ENCODE measurements around the gene UBE3C.

UBE3C gene

GRCh38 chr7:157291404-157292080, 152.8 kb downstream of the UBE3C start:
- no peak overlapping the region for H2AFZ ChIP-seq (ENCODE audit: low read depth, low read length)
- H3K4me3 ChIP-seq (ENCODE audit: insufficient read depth in 1 of 2, low read depth in 1 of 2, low read length in 2 of 2): no peak overlapping the region
- H2BK5ac ChIP-seq (ENCODE audit: low read depth, low read length, poor library complexity, severe bottlenecking): no peak overlapping the region
- H3K23ac ChIP-seq (ENCODE audit: low read length in 2 of 2): no peak overlapping the region
- H3K4me2 ChIP-seq (ENCODE audit: low read length, poor library complexity, severe bottlenecking): no peak overlapping the region
- 91% methylated on average over 29 of the region's 29 CpGs for WGBS
- H3K18ac ChIP-seq (ENCODE audit: low read depth in 1 of 2, low read length in 2 of 2): no peak overlapping the region
- no peak overlapping the region for H2BK120ac ChIP-seq (ENCODE audit: low read depth, low read length)
- DNase-seq: no peak
- H3K27ac ChIP-seq (ENCODE audit: low read length, poor library complexity, severe bottlenecking): no peak overlapping the region
- H3K27me3 ChIP-seq (ENCODE audit: control insufficient read depth in 1 of 2, insufficient read depth in 1 of 2, low read length in 2 of 2): peaks cover 0 to 18% of the 10 kb centered on the region in 2 experiments
- H3K79me1 ChIP-seq (replicated peaks; ENCODE audit: low read length, poor library complexity, severe bottlenecking): no peaks in the 10 kb centered on the region
- no peak overlapping the region for H3K9ac ChIP-seq (ENCODE audit: low read length)
- no peak overlapping the region for H4K91ac ChIP-seq (ENCODE audit: low read length)
- no peak overlapping the region for H2BK15ac ChIP-seq (ENCODE audit: low read depth, poor library complexity, severe bottlenecking)
- H2BK12ac ChIP-seq (ENCODE audit: low read length in 2 of 2): no peak overlapping the region
- H4K8ac ChIP-seq (ENCODE audit: low read length): no peak overlapping the region
- H3K4me1 ChIP-seq (ENCODE audit: control insufficient read depth, insufficient read depth, low read depth, low read length): peaks cover 12% of the 10 kb centered on the region
- H3K9me3 ChIP-seq (ENCODE audit: control insufficient read depth, low read length): no peaks in the 10 kb centered on the region
- H3K14ac ChIP-seq (ENCODE audit: low read length in 2 of 2): no peak overlapping the region
- no peak overlapping the region for H2AK5ac ChIP-seq (ENCODE audit: low read length, severe bottlenecking)
- no peak overlapping the region for H3K4ac ChIP-seq (ENCODE audit: low read depth in 1 of 2, low read length in 2 of 2)
- H3K36me3 ChIP-seq (ENCODE audit: control insufficient read depth in 1 of 2, insufficient read depth in 2 of 2, low read depth in 1 of 2, low read length in 2 of 2): no peaks in the 10 kb centered on the region

GRCh38 chr7:157292258-157292657, 153.5 kb downstream of the UBE3C start:
- no peak overlapping the region for H3K23ac ChIP-seq (ENCODE audit: low read length in 2 of 2)
- no peak overlapping the region for H3K4ac ChIP-seq (ENCODE audit: low read depth in 1 of 2, low read length in 2 of 2)
- H3K27ac ChIP-seq (ENCODE audit: low read length, poor library complexity, severe bottlenecking): no peak overlapping the region
- no peak overlapping the region for H2BK120ac ChIP-seq (ENCODE audit: low read depth, low read length)
- H3K4me2 ChIP-seq (ENCODE audit: low read length, poor library complexity, severe bottlenecking): no peak overlapping the region
- no peak overlapping the region for H2BK12ac ChIP-seq (ENCODE audit: low read length in 2 of 2)
- DNase-seq: no peak
- H3K4me1 ChIP-seq (ENCODE audit: control insufficient read depth, insufficient read depth, low read depth, low read length): peaks cover 13% of the 10 kb centered on the region
- H3K9ac ChIP-seq (ENCODE audit: low read length): no peak overlapping the region
- no peak overlapping the region for H3K4me3 ChIP-seq (ENCODE audit: insufficient read depth in 1 of 2, low read depth in 1 of 2, low read length in 2 of 2)
- no peak overlapping the region for H2BK5ac ChIP-seq (ENCODE audit: low read depth, low read length, poor library complexity, severe bottlenecking)
- H3K18ac ChIP-seq (ENCODE audit: low read depth in 1 of 2, low read length in 2 of 2): no peak overlapping the region
- no peaks in the 10 kb centered on the region for H3K9me3 ChIP-seq (ENCODE audit: control insufficient read depth, low read length)
- H4K91ac ChIP-seq (ENCODE audit: low read length): no peak overlapping the region
- no peak overlapping the region for H4K8ac ChIP-seq (ENCODE audit: low read length)
- WGBS: 98% methylated on average over 9 of the region's 9 CpGs
- no peaks in the 10 kb centered on the region for H3K36me3 ChIP-seq (ENCODE audit: control insufficient read depth in 1 of 2, insufficient read depth in 2 of 2, low read depth in 1 of 2, low read length in 2 of 2)
- H2AK5ac ChIP-seq (ENCODE audit: low read length, severe bottlenecking): no peak overlapping the region
- H2AFZ ChIP-seq (ENCODE audit: low read depth, low read length): no peak overlapping the region
- H2BK15ac ChIP-seq (ENCODE audit: low read depth, poor library complexity, severe bottlenecking): no peak overlapping the region
- H3K79me1 ChIP-seq (replicated peaks; ENCODE audit: low read length, poor library complexity, severe bottlenecking): no peaks in the 10 kb centered on the region
- H3K27me3 ChIP-seq (ENCODE audit: control insufficient read depth in 1 of 2, insufficient read depth in 1 of 2, low read length in 2 of 2): peaks cover 0 to 18% of the 10 kb centered on the region in 2 experiments
- peak overlapping the region in 1 of 2 experiments; percentile 51 for H3K14ac ChIP-seq (ENCODE audit: low read length in 2 of 2)

- Histone ChIP-seq H4K91ac (ENCODE audit: low read length) (no peak overlapping the region), H3K18ac (ENCODE audit: low read depth in 1 of 2, low read length in 2 of 2) (no peak overlapping the region), H3K4ac (ENCODE audit: low read depth in 1 of 2, low read length in 2 of 2) (no peak overlapping the region), H3K79me1 (replicated peaks; ENCODE audit: low read length, poor library complexity, severe bottlenecking) (no peaks in the 10 kb centered on the region), H2BK5ac (ENCODE audit: low read depth, low read length, poor library complexity, severe bottlenecking) (no peak overlapping the region), H3K23ac (ENCODE audit: low read length in 2 of 2) (peak overlapping the region in 1 of 2 experiments; percentile 56), H2AK5ac (ENCODE audit: low read length, severe bottlenecking) (no peak overlapping the region), H2BK15ac (ENCODE audit: low read depth, poor library complexity, severe bottlenecking) (no peak overlapping the region), H2BK12ac (ENCODE audit: low read length in 2 of 2) (no peak overlapping the region), H3K9ac (ENCODE audit: low read length) (no peak overlapping the region), H3K27ac (ENCODE audit: low read length, poor library complexity, severe bottlenecking) (no peak overlapping the region), H3K36me3 (ENCODE audit: control insufficient read depth in 1 of 2, insufficient read depth in 2 of 2, low read depth in 1 of 2, low read length in 2 of 2) (no peaks in the 10 kb centered on the region), H3K9me3 (ENCODE audit: control insufficient read depth, low read length) (no peaks in the 10 kb centered on the region), H3K14ac (ENCODE audit: low read length in 2 of 2) (no peak overlapping the region), H3K4me2 (ENCODE audit: low read length, poor library complexity, severe bottlenecking) (no peak overlapping the region), H3K4me1 (ENCODE audit: control insufficient read depth, insufficient read depth, low read depth, low read length) (peaks cover 13% of the 10 kb centered on the region), H2AFZ (ENCODE audit: low read depth, low read length) (no peak overlapping the region), H2BK120ac (ENCODE audit: low read depth, low read length) (no peak overlapping the region), H4K8ac (ENCODE audit: low read length) (no peak overlapping the region), H3K4me3 (ENCODE audit: insufficient read depth in 1 of 2, low read depth in 1 of 2, low read length in 2 of 2) (no peak overlapping the region), H3K27me3 (ENCODE audit: control insufficient read depth in 1 of 2, insufficient read depth in 1 of 2, low read length in 2 of 2) (peaks cover 0 to 18% of the 10 kb centered on the region in 2 experiments)
- 76% methylated on average over 32 of the region's 32 CpGs for WGBS
- DNase-seq: no peak
Observed at GRCh38 chr7:157292770-157293412, 154.2 kb downstream of the UBE3C start.

- Histone ChIP-seq H3K36me3 (ENCODE audit: control insufficient read depth in 1 of 2, insufficient read depth in 2 of 2, low read depth in 1 of 2, low read length in 2 of 2) (no peaks in the 10 kb centered on the region), H3K4me2 (ENCODE audit: low read length, poor library complexity, severe bottlenecking) (no peak overlapping the region), H3K4me3 (ENCODE audit: insufficient read depth in 1 of 2, low read depth in 1 of 2, low read length in 2 of 2) (no peak overlapping the region), H2BK15ac (ENCODE audit: low read depth, poor library complexity, severe bottlenecking) (no peak overlapping the region), H3K9ac (ENCODE audit: low read length) (no peak overlapping the region), H2BK5ac (ENCODE audit: low read depth, low read length, poor library complexity, severe bottlenecking) (no peak overlapping the region), H3K14ac (ENCODE audit: low read length in 2 of 2) (no peak overlapping the region), H3K27me3 (ENCODE audit: control insufficient read depth in 1 of 2, insufficient read depth in 1 of 2, low read length in 2 of 2) (peaks cover 0 to 18% of the 10 kb centered on the region in 2 experiments), H3K27ac (ENCODE audit: low read length, poor library complexity, severe bottlenecking) (no peak overlapping the region), H4K8ac (ENCODE audit: low read length) (no peak overlapping the region), H2AK5ac (ENCODE audit: low read length, severe bottlenecking) (no peak overlapping the region), H2AFZ (ENCODE audit: low read depth, low read length) (no peak overlapping the region), H3K4ac (ENCODE audit: low read depth in 1 of 2, low read length in 2 of 2) (no peak overlapping the region), H3K79me1 (replicated peaks; ENCODE audit: low read length, poor library complexity, severe bottlenecking) (no peaks in the 10 kb centered on the region), H3K18ac (ENCODE audit: low read depth in 1 of 2, low read length in 2 of 2) (no peak overlapping the region), H3K9me3 (ENCODE audit: control insufficient read depth, low read length) (no peaks in the 10 kb centered on the region), H4K91ac (ENCODE audit: low read length) (no peak overlapping the region), H3K23ac (ENCODE audit: low read length in 2 of 2) (no peak overlapping the region), H3K4me1 (ENCODE audit: control insufficient read depth, insufficient read depth, low read depth, low read length) (peaks cover 13% of the 10 kb centered on the region), H2BK12ac (ENCODE audit: low read length in 2 of 2) (no peak overlapping the region), H2BK120ac (ENCODE audit: low read depth, low read length) (no peak overlapping the region)
- DNase-seq: no peak
- WGBS: 85% methylated on average over 13 of the region's 13 CpGs
Observed at GRCh38 chr7:157293413-157293788, 154.7 kb downstream of the UBE3C start.

Measured in mesenchymal stem cell (in vitro differentiated cells and primary cell).